Activated CD8-positive, alpha-beta memory T cell treated with anti-CD3 and anti-CD28 coated beads for 24 hours (primary cell): Measurements from ENCODE around the gene SLC19A2.

Experiments
- DNase-seq: peaks from one replicate; pipeline ENCODE4 v3.0.0-alpha.2; 2020

Gene SLC19A2

GRCh38 chr1:169474302-169474995, 11.3 kb downstream of the SLC19A2 start:
- DNase-seq = no peak

GRCh38 chr1:169473347-169473746, 12.4 kb downstream of the SLC19A2 start:
- no peak for DNase-seq

- no peak for DNase-seq
These were observed 13.0 kb downstream of the SLC19A2 start for GRCh38 chr1:169472738-169473137.

- no peak for DNase-seq
These were observed 16.8 kb downstream of the SLC19A2 start for GRCh38 chr1:169468982-169469381.

- DNase-seq = no peak
These were observed 19.2 kb downstream of the SLC19A2 start for GRCh38 chr1:169466259-169467230.

GRCh38 chr1:169465281-169465680, 20.5 kb downstream of the SLC19A2 start:
- no peak for DNase-seq

GRCh38 chr1:169462385-169462784, 23.4 kb downstream of the SLC19A2 start:
- no peak for DNase-seq

GRCh38 chr1:169461390-169462000, 24.2 kb downstream of the SLC19A2 start:
- DNase-seq = no peak

- no peak for DNase-seq
These were observed 25.4 kb downstream of the SLC19A2 start for GRCh38 chr1:169460191-169460833.

- no peak for DNase-seq
These were observed 28.3 kb downstream of the SLC19A2 start for GRCh38 chr1:169457443-169457842.

- no peak for DNase-seq
These were observed 29.7 kb downstream of the SLC19A2 start for GRCh38 chr1:169456029-169456428.

- no peak for DNase-seq
These were observed 32.8 kb downstream of the SLC19A2 start for GRCh38 chr1:169452921-169453320.

- DNase-seq = no peak
These were observed 34.4 kb downstream of the SLC19A2 start for GRCh38 chr1:169451218-169451824.

- DNase-seq = no peak
These were observed 41.8 kb downstream of the SLC19A2 start for GRCh38 chr1:169443923-169444322.

- DNase-seq = peak; percentile 82
These were observed 58.6 kb downstream of the SLC19A2 start, which contains the start of gene CCDC181 for GRCh38 chr1:169427081-169427641. Gene CCDC181 (minus strand): TSS chr1:169427474. CDS start chr1:169424927, 2,547 bp downstream.

GRCh38 chr1:169426174-169426705, 59.5 kb downstream of the SLC19A2 start:
- DNase-seq = no peak

- DNase-seq = no peak
These were observed 64.4 kb downstream of the SLC19A2 start for GRCh38 chr1:169421309-169421708.

GRCh38 chr1:169414952-169415351, 70.8 kb downstream of the SLC19A2 start:
- no peak for DNase-seq
